ENCODE measurements around the gene STXBP4. TPM values are rescaled to one million over a fixed set of nuclear protein-coding genes. Genes with fewer than 3 reads are reported as not detected.
A peak's percentile ranks its signal among the peaks of the same experiment; 100 is the strongest.

Gene STXBP4
- total RNA-seq, 3 donors from 2014 or later: 4.6 to 15.4 (median 8.8) TPM

- Histone ChIP-seq H3K4me3 (no peak overlapping the region), H3K4me1 (ENCODE audit: low read depth) (no peaks in the 10 kb centered on the region), H3K36me3 (ENCODE audit: low read depth) (no peaks in the 10 kb centered on the region), H3K9me3 (no peaks in the 10 kb centered on the region)
- no peak for TF ChIP-seq CTCF (IDR thresholded peaks at IDR 0.05)
- intact Hi-C loops (cut with DNase I, micrococcal nuclease): no loop called here
- no peak for DNase-seq
- no peak for ATAC-seq
These were observed 85.3 kb downstream of the STXBP4 start for GRCh38 chr17:55053855-55054254.

GRCh38 chr17:55054429-55054828 is 85.9 kb downstream of the STXBP4 start:
- intact Hi-C loops (cut with DNase I, micrococcal nuclease): no loop called here
- no peaks in the 10 kb centered on the region for H3K9me3 ChIP-seq
- DNase-seq: no peak
- no peaks in the 10 kb centered on the region for H3K36me3 ChIP-seq (ENCODE audit: low read depth)
- H3K4me1 ChIP-seq (ENCODE audit: low read depth): no peaks in the 10 kb centered on the region
- ATAC-seq: no peak
- TF ChIP-seq CTCF (IDR thresholded peaks at IDR 0.05): no peak
- no peak overlapping the region for H3K4me3 ChIP-seq

- ATAC-seq (peak; percentile 52), DNase-seq (peak in 2 of 3 donors; percentile 22 to 38)
- no peaks in the 10 kb centered on the region for H3K36me3 ChIP-seq (ENCODE audit: low read depth)
- intact Hi-C loops (cut with DNase I, micrococcal nuclease): no loop called here
- H3K9me3 ChIP-seq: no peaks in the 10 kb centered on the region
- no peak overlapping the region for H3K4me3 ChIP-seq
- TF ChIP-seq CTCF (IDR thresholded peaks at IDR 0.05): no peak
- H3K4me1 ChIP-seq (ENCODE audit: low read depth): no peaks in the 10 kb centered on the region
These were observed 88.0 kb downstream of the STXBP4 start for GRCh38 chr17:55056526-55056925.

GRCh38 chr17:55057184-55057583 is 88.6 kb downstream of the STXBP4 start:
- TF ChIP-seq CTCF (IDR thresholded peaks at IDR 0.05): no peak
- intact Hi-C loops (cut with DNase I, micrococcal nuclease): no loop called here
- Histone ChIP-seq H3K4me3 (no peak overlapping the region), H3K36me3 (ENCODE audit: low read depth) (no peaks in the 10 kb centered on the region), H3K9me3 (no peaks in the 10 kb centered on the region), H3K4me1 (ENCODE audit: low read depth) (no peaks in the 10 kb centered on the region)
- no peak for DNase-seq
- no peak for ATAC-seq

GRCh38 chr17:55059724-55060123 is 91.2 kb downstream of the STXBP4 start:
- TF ChIP-seq CTCF (IDR thresholded peaks at IDR 0.05): no peak
- Histone ChIP-seq H3K36me3 (ENCODE audit: low read depth) (no peaks in the 10 kb centered on the region), H3K4me1 (ENCODE audit: low read depth) (no peaks in the 10 kb centered on the region), H3K9me3 (no peaks in the 10 kb centered on the region), H3K4me3 (no peak overlapping the region)
- no peak for DNase-seq
- intact Hi-C loops (cut with DNase I, micrococcal nuclease): no loop called here
- ATAC-seq: no peak

GRCh38 chr17:55062921-55063320 is 94.4 kb downstream of the STXBP4 start:
- no peak for TF ChIP-seq CTCF (IDR thresholded peaks at IDR 0.05)
- intact Hi-C loops (cut with DNase I, micrococcal nuclease): no loop called here
- no peaks in the 10 kb centered on the region for H3K4me1 ChIP-seq (ENCODE audit: low read depth)
- ATAC-seq (no peak), DNase-seq (no peak)
- H3K4me3 ChIP-seq: no peak overlapping the region
- no peaks in the 10 kb centered on the region for H3K9me3 ChIP-seq
- no peaks in the 10 kb centered on the region for H3K36me3 ChIP-seq (ENCODE audit: low read depth)

Measured in mucosa of descending colon (tissue), 3 donors.